SK-N-SH (cell line): Measurements from ENCODE around the gene MAMDC4. TPM values are rescaled to one million over a fixed set of nuclear protein-coding genes. Genes with fewer than 3 reads are reported as not detected.

ENCODE experiments used
- CTCF ChIA-PET: fragments of 300-600, 350-600 bp; formaldehyde crosslinking; extraction: SDS; loops from one replicate; lab custom pipeline; 2021; lab: Yijun Ruan, JAX
- POLR2A ChIA-PET: fragments of 350-600 bp; sonication (Branson Sonifier 250); formaldehyde crosslinking; extraction: SDS; loops from one replicate; lab custom pipeline; 2020; ENCODE audit warnings: antibody characterized with exemption, inconsistent platforms; lab: Yijun Ruan, JAX
- DNase-seq: peaks from one replicate; pipeline ENCODE4 v3.0.0; 2012
- H2AFZ ChIP-seq: fragments of 200-600 bp; sonication (generic); 2 replicates; pipeline ENCODE4 v1.8.1; 2016; ENCODE audit warnings: antibody characterized with exemption, mild to moderate bottlenecking, low read depth
- H3F3A ChIP-seq: fragments of 200-600 bp; sonication (generic); replicated peaks from 2 replicates; pipeline ENCODE3; 2016; ENCODE audit warnings: antibody characterized with exemption, mild to moderate bottlenecking; ENCODE audit not compliant: insufficient read depth
- H3K27ac ChIP-seq, 2 experiments: fragments of 200-500 bp in 1 of 2; fragments of 200-600 bp in 1 of 2; sonication (Bioruptor generic) in 1 of 2; sonication (generic), shearing (Covaris generic) in 1 of 2; 2 replicates each; pipeline versions ENCODE4 v1.5.1 to v1.6.1; 2014 to 2016; ENCODE audit warnings: low read depth in 2 of 2, inconsistent platforms in 1 of 2, low read length in 1 of 2, mild to moderate bottlenecking in 1 of 2, mixed read lengths in 1 of 2
- H3K27me3 ChIP-seq: fragments of 200-600 bp; sonication (generic), shearing (Covaris generic); 2 replicates; pipeline ENCODE4 v1.6.1; 2016; ENCODE audit warnings: mixed run types; ENCODE audit not compliant: insufficient read depth
- H3K36me3 ChIP-seq, 2 experiments: fragments of 200-500 bp in 1 of 2; fragments of 200-600 bp in 1 of 2; sonication (Bioruptor generic) in 1 of 2; sonication (generic) in 1 of 2; replicated peaks in 1 of 2; 2 replicates each; pipeline versions ENCODE3 to v1.5.1; 2014 to 2016; ENCODE audit warnings: low read length in 1 of 2, mild to moderate bottlenecking in 1 of 2; ENCODE audit not compliant: insufficient read depth in 2 of 2, control insufficient read depth in 1 of 2
- H3K4me1 ChIP-seq, 2 experiments: fragments of 200-500 bp in 1 of 2; fragments of 200-600 bp in 1 of 2; sonication (Bioruptor generic) in 1 of 2; sonication (generic), shearing (Covaris generic) in 1 of 2; 2 replicates each; pipeline versions ENCODE4 v1.5.1 to v1.6.1; 2014 to 2016; ENCODE audit warnings: low read depth in 1 of 2, low read length in 1 of 2, mixed run types in 1 of 2; ENCODE audit not compliant: insufficient read depth in 2 of 2, control insufficient read depth in 1 of 2
- H3K4me2 ChIP-seq: fragments of 200-600 bp; sonication (generic), shearing (Covaris generic); 2 replicates; pipeline ENCODE4 v1.6.1; 2017; ENCODE audit warnings: mixed run types
- H3K4me3 ChIP-seq, 2 experiments: fragments of 200-500 bp in 1 of 2; fragments of 200-600 bp in 1 of 2; sonication (Bioruptor generic) in 1 of 2; sonication (generic), shearing (Covaris generic) in 1 of 2; 2 replicates each; pipeline versions ENCODE4 v1.5.1 to v1.8.1; 2014 to 2016; ENCODE audit warnings: low read depth in 2 of 2, inconsistent platforms in 1 of 2, low read length in 1 of 2, mild to moderate bottlenecking in 1 of 2, mixed read lengths in 1 of 2, moderate library complexity in 1 of 2
- H3K79me2 ChIP-seq: fragments of 200-600 bp; sonication (generic); 2 replicates; pipeline ENCODE4 v1.8.1; 2017; ENCODE audit warnings: mild to moderate bottlenecking; ENCODE audit not compliant: insufficient read depth
- H3K9ac ChIP-seq: fragments of 200-600 bp; sonication (generic); 2 replicates; pipeline ENCODE4 v1.6.1; 2017; ENCODE audit warnings: mixed run types
- H3K9me2 ChIP-seq: fragments of 200-600 bp; sonication (generic); 2 replicates; pipeline ENCODE4 v1.6.1; 2017; ENCODE audit warnings: mixed run types
- H3K9me3 ChIP-seq: fragments of 200-600 bp; sonication (generic); 2 replicates; pipeline ENCODE4 v1.6.1; 2017; ENCODE audit warnings: mixed run types, mild to moderate bottlenecking, moderate library complexity
- H4K20me1 ChIP-seq: fragments of 200-600 bp; sonication (generic); 2 replicates; pipeline ENCODE4 v1.6.1; 2017; ENCODE audit warnings: mild to moderate bottlenecking, mixed run types; ENCODE audit not compliant: insufficient read depth
- ELF1 ChIP-seq: IDR thresholded peaks from 2 replicates; pipeline ENCODE4 v1.4.0; 2012
- EP300 ChIP-seq, 2 experiments: IDR thresholded peaks; 2 replicates each; pipeline versions ENCODE4 v1.4.0 to v1.6.1; 2012; ENCODE audit warnings: borderline replicate concordance in 1 of 2, low read depth in 1 of 2, low read length in 1 of 2
- FOSL2 ChIP-seq: IDR thresholded peaks from 2 replicates; pipeline ENCODE4 v1.4.0; 2012; ENCODE audit warnings: low read depth, mild to moderate bottlenecking, moderate library complexity, borderline replicate concordance
- FOXJ3 ChIP-seq: sonication (generic); formaldehyde crosslinking; IDR thresholded peaks from 2 replicates; pipeline ENCODE4 v1.5.1; 2020; ENCODE audit warnings: mild to moderate bottlenecking, missing genetic modification reagents
- GABPA ChIP-seq: IDR thresholded peaks from 2 replicates; pipeline ENCODE4 v1.4.0; 2012; ENCODE audit warnings: low read depth, mild to moderate bottlenecking
- MEF2A ChIP-seq: IDR thresholded peaks from 2 replicates; pipeline ENCODE4 v1.4.0; 2012; ENCODE audit warnings: low read depth, borderline replicate concordance
- MXI1 ChIP-seq: IDR thresholded peaks from 2 replicates; pipeline ENCODE4 v1.6.1; 2012; ENCODE audit warnings: mild to moderate bottlenecking, low read depth, low read length, improper control_type of control experiment
- RFX5 ChIP-seq: IDR thresholded peaks from 2 replicates; pipeline ENCODE4 v1.6.1; 2012; ENCODE audit warnings: mild to moderate bottlenecking, improper control_type of control experiment, low read length
- SIN3A ChIP-seq: IDR thresholded peaks from 2 replicates; pipeline ENCODE4 v1.6.1; 2012; ENCODE audit warnings: low read depth, mild to moderate bottlenecking, low read length, moderate library complexity, borderline replicate concordance
- TCF12 ChIP-seq: IDR thresholded peaks from 2 replicates; pipeline ENCODE4 v1.4.0; 2012
- TEAD4 ChIP-seq: IDR thresholded peaks from 2 replicates; pipeline ENCODE4 v1.4.0; 2012; ENCODE audit warnings: mild to moderate bottlenecking, borderline replicate concordance; ENCODE audit not compliant: insufficient read depth
- YY1 ChIP-seq: IDR thresholded peaks from 2 replicates; pipeline ENCODE4 v1.4.0; 2012; ENCODE audit warnings: low read depth, mild to moderate bottlenecking
- WGBS: methylation state at CpG from one replicate; pipeline ENCODE4 v1.1.6; 2017; ENCODE audit warnings: low lambda C conversion rate; 5-methylcytosine and 5-hydroxymethylcytosine counted together
- polyA plus RNA-seq, 3 experiments: library from polyadenylated mRNA; depleted of rRNA; stranded (reverse); fragments of >200 nt; gene quantifications; 2 replicates each; pipeline ENCODE4 v1.2.3, GENCODE V29; 2012
- TF ChIP-seq, protein P1 (sequence below): IDR thresholded peaks from 2 replicates; pipeline ENCODE4 v1.4.0; 2012; ENCODE audit warnings: low read depth, borderline replicate concordance
- TF ChIP-seq, protein P2 (sequence below): fragments of 200-600 bp; sonication (generic); IDR thresholded peaks from 2 replicates; pipeline ENCODE4 v1.6.1; 2017; ENCODE audit warnings: antibody characterized with exemption, mild to moderate bottlenecking, moderate library complexity

The MAMDC4 gene
- polyA plus RNA-seq, 1 of the 3 experiments (the other 2 are of a cell fraction): 4.2 TPM

DNA sequence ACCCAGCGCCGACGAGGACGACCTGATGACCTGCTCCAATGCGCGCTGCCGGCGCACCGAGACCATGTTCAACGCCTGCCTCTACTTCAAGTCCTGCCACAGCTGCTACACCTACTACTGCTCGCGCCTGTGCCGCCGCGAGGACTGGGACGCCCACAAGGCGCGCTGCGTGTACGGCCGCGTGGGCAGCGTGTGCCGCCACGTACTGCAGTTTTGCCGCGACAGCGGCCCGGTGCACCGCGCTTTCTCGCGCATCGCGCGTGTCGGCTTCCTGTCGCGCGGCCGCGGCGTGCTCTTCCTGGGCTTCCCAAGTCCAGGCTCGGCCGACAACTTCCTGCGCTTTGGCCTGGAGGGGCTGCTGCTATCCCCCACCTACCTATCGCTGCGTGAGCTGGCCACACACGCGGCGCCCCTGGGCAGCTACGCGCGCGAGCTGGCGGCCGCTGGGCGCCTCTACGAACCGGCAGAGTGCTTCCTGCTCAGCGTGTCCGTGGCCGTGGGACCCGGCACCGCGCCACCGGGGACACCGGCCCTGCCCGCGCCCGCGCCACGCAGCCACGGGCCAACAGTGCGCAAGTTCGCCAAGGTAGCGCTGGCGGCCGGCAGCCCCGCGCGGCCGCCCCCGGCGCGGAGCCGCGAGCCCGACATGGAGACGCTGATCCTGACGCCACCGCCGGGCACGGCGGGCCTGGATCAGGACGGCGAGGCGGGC is 5.6 kb upstream of the MAMDC4 start:
- peaks cover 6% of the 10 kb centered on the region; the same call in 1 of the 2 replicates for H4K20me1 ChIP-seq
- peaks cover 0 to 13% of the 10 kb centered on the region in 2 experiments for H3K36me3 ChIP-seq
- no peaks in the 10 kb centered on the region for H3K27me3 ChIP-seq
- H3K79me2 ChIP-seq: peaks cover 23% of the 10 kb centered on the region; the same call in 1 of the 2 replicates
- no peak overlapping the region for H3K4me2 ChIP-seq
- TF ChIP-seq GABPA (no peak), ELF1 (no peak), FOSL2 (no peak), TCF12 (no peak), RFX5 (no peak)
- TF ChIP-seq, protein P1, sequence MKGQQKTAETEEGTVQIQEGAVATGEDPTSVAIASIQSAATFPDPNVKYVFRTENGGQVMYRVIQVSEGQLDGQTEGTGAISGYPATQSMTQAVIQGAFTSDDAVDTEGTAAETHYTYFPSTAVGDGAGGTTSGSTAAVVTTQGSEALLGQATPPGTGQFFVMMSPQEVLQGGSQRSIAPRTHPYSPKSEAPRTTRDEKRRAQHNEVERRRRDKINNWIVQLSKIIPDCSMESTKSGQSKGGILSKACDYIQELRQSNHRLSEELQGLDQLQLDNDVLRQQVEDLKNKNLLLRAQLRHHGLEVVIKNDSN: no peak
- H3K9me3 ChIP-seq: no peaks in the 10 kb centered on the region
- ChIA-PET CTCF (interaction anchor here (1.1 to 2.5 kb wide), 2 partner anchors 98 to 183 kb away, joined by 3 to 11 read pairs; partner anchors contain the start of gene FBXW5), POLR2A (interaction anchor here (0.5 to 1.3 kb wide), 2 partner anchors 9 to 142 kb away, joined by 4 read pairs; no protein-coding TSS in a partner anchor)
- peaks cover 18 to 27% of the 10 kb centered on the region in 2 experiments; a peak in 2 of 4 replicates for H3K4me1 ChIP-seq
- H3F3A ChIP-seq: peaks cover 10% of the 10 kb centered on the region
- H3K9ac ChIP-seq: no peak overlapping the region
- H3K27ac ChIP-seq: no peak overlapping the region; a peak in 1 of 4 replicates
- DNase-seq: no peak
- 99% methylated on average over 75 of the region's 98 CpGs for WGBS
- H3K9me2 ChIP-seq: no peaks in the 10 kb centered on the region
- no peak overlapping the region for H2AFZ ChIP-seq
- no peak overlapping the region for H3K4me3 ChIP-seq

DNA sequence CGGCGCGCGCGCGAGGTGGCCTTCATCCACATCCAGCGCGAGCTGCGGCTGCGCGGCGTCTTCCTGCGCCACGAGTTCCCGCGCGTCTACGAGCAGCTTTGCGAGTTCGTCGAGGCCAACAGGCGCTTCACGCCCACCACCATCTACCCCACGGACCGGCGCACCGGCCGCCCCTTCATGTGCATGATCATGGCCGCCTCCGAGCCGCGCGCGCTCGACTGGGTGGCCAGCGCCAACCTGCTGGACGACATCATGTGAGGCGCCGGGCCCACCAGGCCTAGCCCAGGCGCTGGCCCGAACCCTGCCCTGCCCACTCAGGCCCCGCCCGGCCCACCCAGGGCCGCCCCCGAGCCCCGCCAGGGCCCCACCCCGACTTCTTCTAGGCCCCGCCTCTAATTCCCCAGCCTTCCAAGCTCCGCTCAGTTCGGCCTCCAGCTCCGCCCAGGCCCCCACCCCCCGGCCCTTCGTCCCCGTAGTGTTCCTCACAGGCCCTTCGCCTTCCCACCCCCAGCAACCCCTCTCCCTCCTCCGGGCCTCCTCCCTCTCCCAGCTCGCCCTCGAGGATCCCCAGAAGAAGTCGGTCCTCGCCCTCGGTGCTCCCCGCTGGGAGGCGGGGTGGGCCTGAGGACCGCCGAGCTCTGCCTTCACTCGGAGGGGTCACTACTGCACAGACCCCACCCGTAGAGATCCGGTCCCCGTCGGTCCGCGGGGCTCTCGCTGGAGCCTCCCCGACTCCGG is 4.9 kb upstream of the MAMDC4 start:
- ChIA-PET CTCF (interaction anchor here (0.7 to 2.5 kb wide), 9 partner anchors 34 to 222 kb away, joined by 3 to 11 read pairs (median 3); partner anchors contain the start of genes FBXW5 and TMEM141), POLR2A (interaction anchor here (0.5 to 1.3 kb wide), 4 partner anchors 10 to 141 kb away, joined by 3 to 5 read pairs (median 4); partner anchors contain the start of gene RABL6)
- H4K20me1 ChIP-seq: no peaks in the 10 kb centered on the region; the same call in 1 of the 2 replicates
- TF ChIP-seq YY1: no peak
- TF ChIP-seq MXI1: no peak
- TF ChIP-seq SIN3A: no peak
- no peak for TF ChIP-seq EP300 (IDR thresholded peaks at IDR 0.05; ENCODE audit: borderline replicate concordance in 1 of 2, low read depth in 1 of 2, low read length in 1 of 2)
- TF ChIP-seq TEAD4: no peak
- TF ChIP-seq, protein P2, sequence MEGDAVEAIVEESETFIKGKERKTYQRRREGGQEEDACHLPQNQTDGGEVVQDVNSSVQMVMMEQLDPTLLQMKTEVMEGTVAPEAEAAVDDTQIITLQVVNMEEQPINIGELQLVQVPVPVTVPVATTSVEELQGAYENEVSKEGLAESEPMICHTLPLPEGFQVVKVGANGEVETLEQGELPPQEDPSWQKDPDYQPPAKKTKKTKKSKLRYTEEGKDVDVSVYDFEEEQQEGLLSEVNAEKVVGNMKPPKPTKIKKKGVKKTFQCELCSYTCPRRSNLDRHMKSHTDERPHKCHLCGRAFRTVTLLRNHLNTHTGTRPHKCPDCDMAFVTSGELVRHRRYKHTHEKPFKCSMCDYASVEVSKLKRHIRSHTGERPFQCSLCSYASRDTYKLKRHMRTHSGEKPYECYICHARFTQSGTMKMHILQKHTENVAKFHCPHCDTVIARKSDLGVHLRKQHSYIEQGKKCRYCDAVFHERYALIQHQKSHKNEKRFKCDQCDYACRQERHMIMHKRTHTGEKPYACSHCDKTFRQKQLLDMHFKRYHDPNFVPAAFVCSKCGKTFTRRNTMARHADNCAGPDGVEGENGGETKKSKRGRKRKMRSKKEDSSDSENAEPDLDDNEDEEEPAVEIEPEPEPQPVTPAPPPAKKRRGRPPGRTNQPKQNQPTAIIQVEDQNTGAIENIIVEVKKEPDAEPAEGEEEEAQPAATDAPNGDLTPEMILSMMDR: no peak
- TF ChIP-seq, protein P1: no peak
- no peak for TF ChIP-seq FOXJ3 (CRISPR knock-in tag)
- no peak for TF ChIP-seq TCF12
- TF ChIP-seq MEF2A: no peak
- H3K27me3 ChIP-seq: no peaks in the 10 kb centered on the region
- H3K27ac ChIP-seq: peak overlapping the region; percentile 84 to 98; a peak in 3 of 4 replicates
- peaks cover 11 to 21% of the 10 kb centered on the region in 2 experiments; a peak in 2 of 4 replicates for H3K4me1 ChIP-seq
- H3K4me2 ChIP-seq: peak overlapping the region; percentile 100
- peak overlapping the region; percentile 89 to 97 for H3K4me3 ChIP-seq
- WGBS: 78% methylated on average over 46 of the region's 75 CpGs
- H2AFZ ChIP-seq: no peak overlapping the region
- peak; percentile 73 for DNase-seq
- H3K36me3 ChIP-seq: peaks cover 0 to 13% of the 10 kb centered on the region in 2 experiments
- peak overlapping the region; percentile 84 for H3K9ac ChIP-seq
- H3K9me2 ChIP-seq: no peaks in the 10 kb centered on the region
- peaks cover 3% of the 10 kb centered on the region for H3F3A ChIP-seq
- H3K79me2 ChIP-seq: peaks cover 23% of the 10 kb centered on the region; the same call in 1 of the 2 replicates
- no peaks in the 10 kb centered on the region for H3K9me3 ChIP-seq
